A375 (cell line): ENCODE data around the gene FGF19. TPM values are rescaled to one million over a fixed set of nuclear protein-coding genes. Genes with fewer than 3 reads are reported as not detected.

Source experiments
- total RNA-seq: library from RNA; depleted of rRNA; stranded (reverse); fragments of >200 nt; shearing (Covaris generic); gene quantifications from 2 replicates; pipeline ENCODE4 v1.2.3, GENCODE V29; 2014; rRNA removed

The FGF19 gene
- total RNA-seq, result 0.15 TPM in 1 of 2 replicates, not detected in the other

GRCh38 chr11:69703768-69704507 is at the start of gene FGF19:
Gene FGF19 (minus strand): TSS chr11:69704022. CDS start chr11:69703876, 146 bp downstream.

GRCh38 chr11:69674886-69675714 is 28.7 kb downstream of the FGF19 start, which contains the start of gene LTO1:
Gene LTO1 (minus strand): TSS chr11:69675353. CDS start chr11:69675239, 114 bp downstream.

Other genes with a start within 250 kb of the FGF19 start
- not detected in 2 replicates for gene LINC01488, start 222.4 kb downstream of the FGF19 start, total RNA-seq
- gene CCND1, start 62.9 kb downstream of the FGF19 start, total RNA-seq, result 464 and 545 TPM in 2 replicates
- 23.0 and 32.8 TPM in 2 replicates for gene LTO1, start 28.7 kb downstream of the FGF19 start, total RNA-seq
- not detected in 2 replicates for gene FGF4, start 71.3 kb upstream of the FGF19 start, total RNA-seq
- not detected in 2 replicates for gene FGF3, start 115.4 kb upstream of the FGF19 start, total RNA-seq